ENCODE results near the gene ERICH3.

ERICH3 gene

DNA sequence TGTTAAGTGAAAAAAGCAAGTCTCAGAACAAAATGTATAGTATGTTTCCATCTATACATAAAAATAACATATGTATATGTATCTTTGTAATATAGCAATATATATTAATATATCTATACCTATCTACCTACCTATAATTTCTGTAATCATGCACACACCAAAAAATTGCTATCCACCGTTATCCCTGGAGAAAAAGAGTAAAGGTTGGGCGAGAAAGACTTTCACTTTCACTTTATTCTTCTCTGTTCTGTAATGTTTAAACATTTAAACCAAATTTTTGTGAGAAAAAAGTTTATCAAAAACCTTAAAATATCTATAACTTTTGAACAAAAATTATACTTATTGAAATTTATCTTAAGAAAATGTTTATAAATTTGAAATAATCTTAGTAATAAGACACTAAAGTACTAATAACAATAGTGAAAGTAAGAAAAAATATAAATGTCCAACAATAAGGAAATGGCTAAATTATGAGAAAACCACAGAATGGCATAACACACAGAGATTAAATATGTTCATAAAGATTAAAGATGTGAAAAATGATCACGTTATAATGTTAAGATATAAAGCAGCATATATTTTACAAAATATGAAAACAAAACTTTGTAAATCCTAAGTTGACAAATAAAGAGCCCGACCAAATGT lies 87.2 kb downstream of the ERICH3 start:
- DNase-seq, result no peak

DNA sequence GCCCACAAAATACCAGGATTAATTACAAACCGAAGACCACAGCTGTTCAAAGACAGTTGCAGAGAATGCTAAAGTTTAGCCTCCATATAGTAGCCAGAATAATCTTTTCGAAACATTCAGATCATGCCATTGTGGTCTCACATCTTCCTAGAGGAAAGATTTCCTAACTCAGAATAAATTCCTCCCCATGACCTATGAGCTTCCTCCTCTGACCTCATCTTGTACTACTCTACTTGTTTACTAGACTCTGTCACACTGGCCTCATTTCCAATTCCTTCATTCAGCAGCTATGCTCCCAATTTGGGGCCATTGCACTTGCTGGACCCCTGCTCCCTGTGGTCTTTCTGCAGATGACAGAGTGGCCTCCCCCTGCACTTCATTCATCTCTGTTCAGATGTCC lies 89.4 kb downstream of the ERICH3 start:
- DNase-seq, result no peak

DNA sequence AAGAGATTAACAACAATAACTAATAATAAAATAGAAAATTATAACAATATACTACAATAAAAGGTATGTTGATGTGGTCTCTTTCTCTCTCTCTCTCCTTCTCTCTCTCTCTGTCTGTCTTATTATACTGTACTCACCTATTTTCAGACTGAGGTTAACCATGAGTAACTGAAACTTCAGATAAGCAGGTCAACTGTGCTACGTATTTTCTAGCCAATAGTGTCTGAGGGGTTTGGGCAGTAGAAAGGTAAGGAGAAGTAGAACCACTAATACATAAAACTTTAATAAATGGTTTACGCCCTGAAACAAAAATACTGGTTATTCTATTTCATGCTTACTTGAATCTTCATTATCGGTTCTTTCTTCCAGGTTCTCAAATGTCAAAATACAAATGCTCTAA lies 90.2 kb downstream of the ERICH3 start:
- no peak for DNase-seq

DNA sequence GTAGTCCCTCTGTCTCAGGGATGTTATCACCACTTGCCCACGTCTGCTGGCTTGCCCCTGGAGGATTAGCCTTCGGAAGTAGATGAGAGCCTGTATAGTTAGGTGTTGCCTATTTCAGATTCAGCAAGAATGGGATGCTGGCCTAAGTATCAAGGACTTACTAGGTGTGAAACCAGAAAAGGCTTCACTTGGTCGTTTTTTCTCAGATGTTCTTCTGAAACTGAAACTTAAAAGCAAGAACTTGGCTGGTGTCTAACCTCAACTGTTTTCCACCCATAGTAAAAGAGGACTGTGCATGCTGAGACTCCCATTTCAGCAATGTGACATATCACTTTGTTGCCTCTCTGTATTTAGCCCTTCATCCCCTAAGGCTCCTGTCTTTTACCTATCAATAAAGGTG lies 94.2 kb downstream of the ERICH3 start:
- no peak for DNase-seq

DNA sequence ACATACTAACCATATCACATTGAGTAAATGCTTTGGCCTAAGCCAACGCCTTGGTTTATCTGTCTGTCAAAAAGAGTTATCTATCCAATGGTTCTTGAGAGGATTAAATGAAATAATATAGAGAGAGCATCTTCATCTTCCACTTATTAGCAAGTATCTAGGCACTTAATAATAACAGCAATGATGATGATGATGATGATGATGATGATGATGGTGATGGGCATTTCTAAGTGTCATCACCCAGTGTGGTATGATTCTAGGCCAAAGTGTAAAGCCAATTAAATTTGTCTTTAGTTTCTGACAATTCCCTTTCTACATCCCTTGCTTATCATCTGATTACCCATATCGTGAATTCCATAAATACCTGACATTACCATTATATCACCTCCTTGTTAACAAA lies 95.5 kb downstream of the ERICH3 start:
- DNase-seq, result no peak

DNA sequence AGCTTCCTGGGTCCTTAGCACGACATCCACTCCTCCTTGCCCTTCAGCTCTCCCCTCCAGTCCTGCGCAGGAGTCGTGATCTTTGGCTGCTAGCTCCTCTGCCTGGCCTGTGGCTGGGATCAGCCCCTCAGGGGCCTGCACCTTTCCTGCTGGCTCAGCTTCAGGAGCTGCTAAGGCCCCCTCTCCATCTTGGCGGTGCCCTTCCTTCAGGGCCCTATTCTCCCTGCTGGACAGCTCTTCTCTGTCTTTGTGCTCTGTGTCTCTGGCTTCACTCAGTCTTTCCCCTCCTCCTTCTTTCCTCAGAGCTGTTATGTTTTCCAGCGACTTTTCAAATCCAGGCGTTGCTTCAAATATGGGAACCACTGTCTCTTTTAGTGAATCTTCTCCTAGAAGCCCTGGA lies 101.7 kb downstream of the ERICH3 start:
- no peak for DNase-seq

DNA sequence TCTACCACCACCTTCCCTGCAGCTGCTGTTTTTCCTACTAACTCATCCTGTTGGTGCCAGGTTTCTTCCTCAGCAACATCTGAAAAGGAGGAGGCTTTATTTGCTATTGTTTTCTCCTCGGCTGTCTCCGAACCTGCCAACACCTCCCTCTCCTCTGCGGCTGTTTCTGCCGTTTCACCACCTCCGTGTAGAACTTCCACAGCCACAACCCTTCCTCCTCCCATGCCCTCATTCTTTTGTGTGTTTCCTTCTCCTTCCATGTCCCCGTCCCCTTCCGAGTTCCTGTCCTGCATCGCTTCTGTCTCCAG lies 102.1 kb downstream of the ERICH3 start:
- no peak for DNase-seq

DNA sequence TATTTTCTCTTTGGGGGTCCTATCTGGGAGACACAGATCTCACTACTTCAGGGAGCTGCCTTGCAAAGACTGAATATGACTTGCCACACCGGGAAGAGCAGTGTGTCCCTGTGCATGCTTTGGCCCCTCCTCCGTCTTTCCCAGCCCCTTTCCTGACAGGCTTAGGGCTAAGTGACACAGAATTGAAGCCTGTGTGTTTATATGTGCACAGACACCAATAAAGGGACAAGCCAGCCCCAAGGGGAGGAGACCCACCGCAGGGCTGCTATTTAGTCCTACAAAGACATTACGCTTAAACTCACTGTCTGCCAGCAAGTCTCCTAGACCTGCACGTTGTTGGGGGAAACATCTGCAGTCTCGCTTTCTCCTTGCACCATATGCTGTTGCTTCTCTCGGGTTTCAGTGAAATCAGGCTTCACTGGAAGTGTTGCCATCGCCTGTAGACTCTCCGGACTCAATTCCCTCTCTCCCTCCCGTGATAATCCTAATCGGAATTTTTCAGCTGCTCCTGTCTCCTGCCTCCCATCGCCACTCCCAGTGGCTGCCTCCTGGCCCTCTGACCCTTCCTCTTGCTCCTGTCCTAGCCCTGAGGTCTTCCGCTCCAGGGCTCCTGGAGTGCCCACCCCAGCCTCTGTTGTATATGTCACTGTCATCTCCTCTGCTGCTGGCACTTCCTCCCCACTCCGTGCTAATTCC lies 102.6 kb downstream of the ERICH3 start:
- no peak for DNase-seq

DNA sequence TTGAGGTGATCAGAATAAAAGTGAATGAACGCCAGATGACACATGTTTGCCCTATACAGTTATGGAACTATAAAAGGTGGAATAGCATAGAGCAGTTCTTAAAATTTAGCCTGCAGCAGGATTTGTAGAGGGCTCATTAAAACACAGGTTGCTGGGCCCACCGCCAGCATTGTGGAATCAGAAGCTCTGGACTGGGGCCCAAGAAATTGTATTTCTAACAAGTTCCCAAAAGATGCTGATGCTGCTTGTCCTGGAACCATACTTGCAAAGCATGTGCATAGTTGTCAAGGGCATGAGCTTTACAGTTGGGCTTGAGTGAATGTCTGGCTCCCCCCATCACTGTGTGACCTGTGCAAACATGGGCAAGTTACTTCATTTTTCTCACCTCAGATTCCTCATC lies 123.7 kb downstream of the ERICH3 start:
- no peak for DNase-seq

DNA sequence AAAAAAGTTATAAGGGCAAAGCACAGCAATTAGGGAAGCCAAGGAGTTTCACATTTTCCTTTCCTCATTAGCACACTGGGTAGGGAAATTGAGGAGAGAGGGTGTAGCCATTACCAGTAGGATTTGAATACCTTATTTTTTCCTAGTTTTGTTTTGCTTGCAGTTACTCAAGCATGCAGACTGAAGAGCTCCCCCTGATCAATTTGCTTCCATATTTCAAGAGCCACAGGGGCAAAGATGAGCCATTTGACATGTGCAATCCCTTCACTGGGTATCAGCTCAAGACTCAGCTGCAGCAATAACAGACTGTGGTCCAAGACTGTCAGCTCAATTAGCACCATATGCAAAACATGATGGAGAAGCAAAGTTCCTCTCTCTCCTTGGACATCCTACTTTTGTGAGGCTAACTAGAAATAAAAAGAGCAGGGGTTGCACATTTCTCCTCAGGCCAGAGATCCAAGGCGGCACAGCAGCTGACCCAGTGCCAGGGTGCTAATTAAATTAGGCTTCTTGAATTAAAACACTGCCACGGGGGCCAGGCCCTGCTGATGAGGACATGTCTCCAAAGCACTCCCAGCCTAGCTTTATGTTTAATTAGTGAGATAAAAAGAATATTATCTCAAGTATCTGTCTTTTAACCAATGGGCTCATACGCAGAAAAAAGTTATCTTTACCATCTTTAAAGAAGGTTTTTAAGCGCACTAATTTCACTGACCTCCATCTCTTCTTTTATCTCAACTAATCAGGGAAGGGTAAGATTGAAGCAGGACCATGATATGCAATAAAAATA lies 124.4 kb downstream of the ERICH3 start:
- DNase-seq, result no peak

DNA sequence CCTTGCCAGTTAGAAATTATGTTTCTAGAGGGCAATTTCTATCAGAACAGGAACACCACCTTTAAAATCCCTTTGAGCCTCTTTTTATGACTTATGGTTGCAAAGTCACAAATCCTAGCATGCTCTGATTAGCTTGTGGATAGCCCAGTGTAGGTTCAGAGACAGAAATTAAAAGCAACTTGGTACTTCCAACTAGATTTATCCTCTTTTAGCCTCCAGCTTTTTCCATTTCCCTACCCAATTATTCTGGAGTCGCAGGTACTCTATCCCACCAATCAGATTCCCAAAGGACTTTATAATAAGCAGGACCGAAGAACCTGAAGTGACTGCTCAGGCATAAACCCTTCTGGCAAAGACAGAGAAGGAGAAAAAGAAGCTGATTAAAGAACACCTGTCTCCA lies 127.8 kb downstream of the ERICH3 start:
- DNase-seq, result no peak

DNA sequence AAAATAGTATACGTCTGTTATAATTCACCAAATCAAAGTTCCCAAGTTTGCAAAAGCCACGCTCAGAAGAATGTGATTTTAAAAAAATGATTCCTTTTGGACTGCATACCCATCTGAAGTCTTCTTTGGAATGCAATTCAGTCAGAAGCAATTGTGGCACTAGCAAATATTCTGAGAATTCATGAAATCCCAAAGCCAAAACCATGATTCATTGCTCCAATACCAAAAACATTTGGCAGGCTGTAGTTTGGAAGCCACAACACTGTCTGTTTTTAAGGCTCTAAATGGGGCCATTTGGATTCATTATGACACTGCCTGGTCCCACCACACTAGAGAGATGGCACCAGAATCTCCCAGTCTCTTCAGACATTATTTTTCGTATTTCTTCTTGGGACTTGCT lies 139.4 kb downstream of the ERICH3 start:
- DNase-seq, result no peak

DNA sequence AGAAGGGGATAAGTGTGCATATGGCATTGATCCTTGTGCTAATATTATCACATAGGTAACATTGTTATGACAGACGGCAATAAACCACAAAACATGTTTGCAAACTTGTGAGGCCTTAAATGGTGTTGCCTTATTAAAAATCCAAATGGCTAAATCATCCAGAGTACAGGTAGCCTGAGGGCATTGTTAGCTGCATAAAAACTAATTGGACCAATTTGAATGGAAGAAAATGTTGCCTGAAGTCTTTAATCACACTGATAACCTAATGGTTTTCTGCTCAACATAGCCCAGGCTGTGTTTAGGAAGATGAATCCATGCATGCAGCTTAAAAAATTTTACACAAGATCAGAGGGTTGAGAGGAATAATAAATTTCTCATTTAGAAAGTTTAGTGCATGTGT lies 141.8 kb downstream of the ERICH3 start:
- DNase-seq, result no peak

DNA sequence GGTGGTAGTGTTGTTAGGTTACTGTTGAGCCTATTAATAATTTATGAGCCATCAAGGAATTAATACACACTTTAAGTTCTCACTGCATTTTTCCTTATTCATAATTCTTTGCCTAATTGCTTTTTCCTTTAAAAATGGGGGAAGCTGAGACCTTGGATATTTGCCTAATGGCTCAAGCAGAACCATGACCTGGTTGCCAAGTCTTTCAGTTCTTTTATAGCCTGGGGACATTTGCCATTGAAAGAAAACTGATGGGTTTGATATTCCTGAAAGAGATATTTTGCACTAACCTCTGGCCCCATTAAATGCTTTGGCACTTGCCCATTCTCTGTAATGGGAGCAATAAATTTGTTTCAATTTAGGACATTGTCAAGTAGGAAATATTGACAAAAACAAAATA lies 142.7 kb downstream of the ERICH3 start:
- no peak for DNase-seq

DNA sequence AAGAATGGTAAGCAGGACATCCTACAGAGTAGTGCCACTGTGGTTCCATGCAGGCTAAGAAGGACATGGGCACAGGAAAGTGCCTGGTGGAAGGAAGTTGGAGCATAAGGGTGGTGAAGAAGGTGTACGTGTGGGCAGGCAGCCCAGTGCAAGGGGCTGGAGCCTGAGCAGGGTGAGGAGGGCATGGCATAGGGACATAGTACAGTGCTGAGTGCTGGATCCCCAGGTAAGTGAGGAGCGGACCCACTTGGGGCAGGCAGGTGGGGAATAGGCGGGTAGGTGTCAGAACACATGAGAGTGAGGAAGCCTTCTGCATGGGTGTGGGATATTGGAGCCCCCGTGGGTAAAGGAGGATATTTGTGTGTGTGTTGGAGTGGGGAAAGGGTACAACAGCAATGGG lies 145.5 kb downstream of the ERICH3 start:
- DNase-seq, result no peak

DNA sequence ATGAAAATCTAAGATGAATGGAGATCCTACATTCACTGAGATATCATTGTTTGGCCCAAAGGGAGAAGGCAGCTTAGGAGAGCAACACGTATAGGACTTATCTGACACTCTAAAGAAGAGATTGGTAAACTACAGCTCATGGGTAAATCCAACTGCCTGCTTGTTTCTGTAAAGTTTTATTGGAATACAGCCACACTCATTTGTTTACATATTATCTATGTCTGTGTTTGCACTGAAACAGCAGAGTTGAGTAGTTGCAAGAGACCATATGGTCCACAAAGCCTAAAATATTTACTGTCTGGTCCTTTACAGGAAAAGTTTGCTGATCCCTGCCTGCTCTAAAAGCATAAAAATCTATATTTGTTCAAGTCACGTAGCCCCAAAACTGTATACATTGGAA lies 146.9 kb downstream of the ERICH3 start:
- no peak for DNase-seq

DNA sequence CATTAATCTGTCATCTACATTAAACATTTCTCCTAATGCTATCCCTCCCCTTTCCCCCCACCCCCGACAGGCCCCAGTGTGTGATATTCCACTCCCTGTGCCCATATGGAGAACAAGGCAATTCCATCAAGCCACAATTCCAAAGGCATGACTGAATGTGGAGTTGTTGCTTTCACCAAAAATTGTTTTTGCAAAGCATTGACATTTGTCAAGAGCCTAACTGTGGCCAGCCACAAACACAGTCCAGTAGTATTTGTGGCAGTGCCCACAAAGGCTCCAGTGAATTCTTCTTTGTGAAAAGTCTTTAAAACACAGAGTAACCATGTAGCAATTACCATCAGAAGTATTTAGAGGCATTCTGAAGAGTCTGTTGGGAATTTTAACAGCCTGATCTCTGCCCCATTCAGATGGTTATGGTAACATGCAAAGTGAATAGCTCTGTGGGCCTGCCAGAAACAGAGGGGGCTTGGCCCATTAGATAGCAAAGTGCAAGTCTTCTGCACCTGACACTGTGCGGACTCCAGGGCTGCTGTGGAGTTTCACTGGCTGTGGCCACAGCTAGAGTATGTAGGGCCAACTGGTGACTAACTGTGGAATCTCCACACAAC lies 149.6 kb downstream of the ERICH3 start:
- no peak for DNase-seq

DNA sequence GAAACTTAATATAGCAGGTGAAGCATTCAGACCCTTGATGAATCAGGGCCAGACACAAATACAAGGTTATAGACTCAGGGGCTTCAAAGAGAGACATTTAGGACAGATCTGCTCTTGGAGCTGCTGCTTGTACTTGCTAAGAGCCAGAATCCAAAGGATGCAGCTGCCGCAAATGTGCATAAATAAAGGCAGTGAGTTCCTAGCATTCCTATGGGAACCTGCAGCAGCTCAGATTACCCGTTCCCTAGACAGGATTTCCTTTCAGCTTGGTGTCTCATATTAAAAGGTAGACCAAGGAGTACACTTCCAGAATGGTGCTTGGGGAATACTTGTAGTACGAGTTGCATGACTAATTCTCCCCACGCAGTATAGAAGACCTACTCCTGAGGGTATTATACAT lies 151.4 kb downstream of the ERICH3 start:
- no peak for DNase-seq

All from midbrain (tissue), 1 donor.